Measurements from ENCODE around the gene FNDC3B.

FNDC3B gene

GRCh38 chr3:172276103-172276502 is 236.7 kb downstream of the FNDC3B start:
- peak; percentile 21 for DNase-seq

GRCh38 chr3:172277151-172277652 is 237.8 kb downstream of the FNDC3B start:
- no peak for DNase-seq

GRCh38 chr3:172279191-172279640 is 239.8 kb downstream of the FNDC3B start:
- no peak for DNase-seq

GRCh38 chr3:172279974-172280373 is 240.6 kb downstream of the FNDC3B start:
- no peak for DNase-seq

GRCh38 chr3:172280406-172281051 is 241.2 kb downstream of the FNDC3B start:
- DNase-seq = no peak

GRCh38 chr3:172281884-172282283 is 242.5 kb downstream of the FNDC3B start:
- DNase-seq = no peak

GRCh38 chr3:172282850-172283249 is 243.5 kb downstream of the FNDC3B start:
- DNase-seq = no peak

- no peak for DNase-seq
These were observed 244.5 kb downstream of the FNDC3B start for GRCh38 chr3:172283841-172284357.

GRCh38 chr3:172285844-172286243 is 246.5 kb downstream of the FNDC3B start:
- no peak for DNase-seq

GRCh38 chr3:172286548-172287148 is 247.3 kb downstream of the FNDC3B start:
- no peak for DNase-seq

GRCh38 chr3:172287937-172288477 is 248.6 kb downstream of the FNDC3B start:
- no peak for DNase-seq

GRCh38 chr3:172288651-172289050 is 249.3 kb downstream of the FNDC3B start:
- DNase-seq = no peak

GRCh38 chr3:172289583-172289982 is 250.2 kb downstream of the FNDC3B start:
- DNase-seq = no peak

- no peak for DNase-seq
These were observed 251.1 kb downstream of the FNDC3B start for GRCh38 chr3:172290457-172290856.

GRCh38 chr3:172291650-172292049 is 252.3 kb downstream of the FNDC3B start:
- DNase-seq = no peak

GRCh38 chr3:172292422-172292821 is 253.0 kb downstream of the FNDC3B start:
- no peak for DNase-seq

- DNase-seq = no peak
These were observed 253.7 kb downstream of the FNDC3B start for GRCh38 chr3:172293093-172293492.

GRCh38 chr3:172294223-172294806 is 254.9 kb downstream of the FNDC3B start:
- DNase-seq = no peak

GRCh38 chr3:172296248-172296974 is 257.0 kb downstream of the FNDC3B start:
- no peak for DNase-seq

GRCh38 chr3:172296975-172297332 is 257.6 kb downstream of the FNDC3B start:
- no peak for DNase-seq

- no peak for DNase-seq
These were observed 258.9 kb downstream of the FNDC3B start for GRCh38 chr3:172298247-172298646.

- no peak for DNase-seq
These were observed 260.8 kb downstream of the FNDC3B start for GRCh38 chr3:172300187-172300586.

GRCh38 chr3:172300862-172301261 is 261.5 kb downstream of the FNDC3B start:
- no peak for DNase-seq
